Natural killer cell (primary cell): ENCODE data around the gene THSD1. TPM values are rescaled to one million over a fixed set of nuclear protein-coding genes. Genes with fewer than 3 reads are reported as not detected.

ENCODE experiments used
- ATAC-seq, 3 donors: fragments of 150-1000 bp in 2 of 3; fragments of 200-7000 bp in 1 of 3; cut with Tn5 transposase; 1 replicate in 1 of 3; 2 replicates in 2 of 3; pipeline ENCODE4 v1.10.0; 2021; ENCODE audit warnings: mild to moderate bottlenecking in 2 of 3, moderate library complexity in 2 of 3
- DNase-seq, 2 donors: peaks; one replicate each; pipeline versions ENCODE4 v3.0.0 to v3.0.0-alpha.2; 2013 to 2021; ENCODE audit warnings: mixed read lengths in 1 of 2
- H3K27ac ChIP-seq: one replicate; pipeline ENCODE4 v1.5.1; 2013; ENCODE audit warnings: mild to moderate bottlenecking, low read length
- H3K27me3 ChIP-seq: one replicate; pipeline ENCODE4 v1.6.1; 2013; ENCODE audit warnings: low read length; ENCODE audit not compliant: control insufficient read depth, insufficient read depth
- H3K36me3 ChIP-seq: one replicate; pipeline ENCODE4 v1.6.1; 2013; ENCODE audit warnings: low read length; ENCODE audit not compliant: control insufficient read depth, insufficient read depth
- H3K4me1 ChIP-seq: one replicate; pipeline ENCODE4 v1.6.1; 2013; ENCODE audit warnings: low read length; ENCODE audit not compliant: control insufficient read depth, insufficient read depth
- H3K4me3 ChIP-seq: one replicate; pipeline ENCODE4 v1.5.1; 2013; ENCODE audit warnings: low read length
- H3K9me3 ChIP-seq: one replicate; pipeline ENCODE4 v1.6.1; 2013; ENCODE audit warnings: low read length; ENCODE audit not compliant: control insufficient read depth, insufficient read depth
- H3K27ac Mint-ChIP-seq, 2 donors: one replicate each; pipeline ENCODE4 v1.8.0; 2022; ENCODE audit warnings: mild to moderate bottlenecking in 2 of 2, mixed read lengths in 2 of 2, moderate library complexity in 1 of 2
- H3K27me3 Mint-ChIP-seq, 2 donors: one replicate each; pipeline ENCODE4 v1.8.0; 2022; ENCODE audit warnings: low read depth in 2 of 2, mixed read lengths in 2 of 2
- H3K36me3 Mint-ChIP-seq: one replicate; pipeline ENCODE4 v1.8.0; 2022; ENCODE audit warnings: mixed read lengths
- H3K4me1 Mint-ChIP-seq, 2 donors: one replicate each; pipeline ENCODE4 v1.8.0; 2022; ENCODE audit warnings: mixed read lengths in 2 of 2
- H3K4me3 Mint-ChIP-seq: one replicate; pipeline ENCODE4 v1.8.0; 2022; ENCODE audit warnings: mild to moderate bottlenecking, moderate library complexity, mixed read lengths
- H3K9me3 Mint-ChIP-seq, 2 donors: one replicate each; pipeline ENCODE4 v1.8.0; 2022; ENCODE audit warnings: mixed read lengths in 2 of 2
- CTCF ChIP-seq: fragments of 200-600 bp; IDR thresholded peaks from one replicate; pipeline ENCODE4 v1.8.0; 2022; ENCODE audit warnings: antibody characterized with exemption
- WGBS: methylation state at CpG from one replicate; pipeline ENCODE4 v1.1.7; 2013; ENCODE audit warnings: missing lambda C conversion rate; ENCODE audit not compliant: insufficient coverage; 5-methylcytosine and 5-hydroxymethylcytosine counted together
- intact Hi-C: fragments of 100-400 bp; cut with micrococcal nuclease; formaldehyde crosslinking; loops from one replicate; pipeline ENCODE4 v1.14.2; 2022
- total RNA-seq, 4 donors: library from RNA; stranded (reverse); fragments of 120-200 nt in 1 of 4; gene quantifications; one replicate each; pipeline versions ENCODE4 v1.2.3 to v1.2.4, GENCODE V29; 2013 to 2022

THSD1 gene
- total RNA-seq, 3 donors from 2014 or later (not counting 1 experiment from before 2014, with no cell fraction given) = 0.61 to 1.2 (median 0.84) TPM

- WGBS = no CpG with 5 or more reads among the region's 1 CpG
- Histone ChIP-seq H3K9me3 (no peaks in the 10 kb centered on the region), H3K27me3 (no peaks in the 10 kb centered on the region), H3K4me1 (no peaks in the 10 kb centered on the region), H3K4me3 (no peak overlapping the region), H3K27ac (no peak overlapping the region), H3K36me3 (peaks cover 68% of the 10 kb centered on the region)
- H3K4me1 Mint-ChIP-seq = no peaks in the 10 kb centered on the region
- TF ChIP-seq CTCF = no peak
- no peaks in the 10 kb centered on the region for H3K9me3 Mint-ChIP-seq
- peak overlapping the region in 1 of 2 donors; percentile 4 for H3K27ac Mint-ChIP-seq
- DNase-seq = no peak
- intact Hi-C loops = no loop called here
- H3K27me3 Mint-ChIP-seq = no peaks in the 10 kb centered on the region
- no peak overlapping the region for H3K4me3 Mint-ChIP-seq
- ATAC-seq = no peak
- peaks cover 25% of the 10 kb centered on the region for H3K36me3 Mint-ChIP-seq
Measured at GRCh38 chr13:52419080-52419479, 13.1 kb upstream of the THSD1 start.

GRCh38 chr13:52414963-52415362 lies 9.0 kb upstream of the THSD1 start:
- Histone ChIP-seq H3K4me1 (no peaks in the 10 kb centered on the region), H3K27ac (no peak overlapping the region), H3K36me3 (peaks cover 62% of the 10 kb centered on the region), H3K9me3 (no peaks in the 10 kb centered on the region), H3K4me3 (no peak overlapping the region), H3K27me3 (no peaks in the 10 kb centered on the region)
- WGBS = 100% methylated on average over 1 of the region's 1 CpG
- peak overlapping the region in 1 of 2 donors; percentile 12 for H3K27ac Mint-ChIP-seq
- ATAC-seq = no peak
- no peak overlapping the region for H3K4me3 Mint-ChIP-seq
- no peaks in the 10 kb centered on the region for H3K9me3 Mint-ChIP-seq
- H3K36me3 Mint-ChIP-seq = peaks cover 18% of the 10 kb centered on the region
- H3K4me1 Mint-ChIP-seq = no peaks in the 10 kb centered on the region
- no peak for DNase-seq
- intact Hi-C loops = no loop called here
- no peak for TF ChIP-seq CTCF
- H3K27me3 Mint-ChIP-seq = no peaks in the 10 kb centered on the region

- Mint-ChIP-seq H3K4me3 (no peak overlapping the region), H3K27ac (no peak overlapping the region), H3K36me3 (peaks cover 10% of the 10 kb centered on the region), H3K9me3 (no peaks in the 10 kb centered on the region), H3K27me3 (no peaks in the 10 kb centered on the region), H3K4me1 (no peaks in the 10 kb centered on the region)
- intact Hi-C loops = no loop called here
- Histone ChIP-seq H3K36me3 (peaks cover 58% of the 10 kb centered on the region), H3K9me3 (no peaks in the 10 kb centered on the region), H3K4me1 (no peaks in the 10 kb centered on the region), H3K4me3 (no peak overlapping the region), H3K27ac (no peak overlapping the region), H3K27me3 (no peaks in the 10 kb centered on the region)
- DNase-seq (no peak), ATAC-seq (no peak)
- TF ChIP-seq CTCF = no peak
- WGBS = no CpG with 5 or more reads among the region's 1 CpG
Measured at GRCh38 chr13:52414051-52414450, 8.1 kb upstream of the THSD1 start.

- ATAC-seq (no peak), DNase-seq (no peak)
- Histone ChIP-seq H3K36me3 (peaks cover 48% of the 10 kb centered on the region), H3K27ac (no peak overlapping the region), H3K27me3 (no peaks in the 10 kb centered on the region), H3K4me3 (no peak overlapping the region), H3K4me1 (no peaks in the 10 kb centered on the region), H3K9me3 (no peaks in the 10 kb centered on the region)
- H3K27ac Mint-ChIP-seq = no peak overlapping the region
- H3K27me3 Mint-ChIP-seq = no peaks in the 10 kb centered on the region
- WGBS = 100% methylated on average over 1 of the region's 1 CpG
- intact Hi-C loops = no loop called here
- no peak for TF ChIP-seq CTCF
- H3K4me3 Mint-ChIP-seq = no peak overlapping the region
- H3K36me3 Mint-ChIP-seq = peaks cover 6% of the 10 kb centered on the region
- no peaks in the 10 kb centered on the region for H3K9me3 Mint-ChIP-seq
- no peaks in the 10 kb centered on the region for H3K4me1 Mint-ChIP-seq
Measured at GRCh38 chr13:52412128-52412527, 6.2 kb upstream of the THSD1 start.
